Prostate gland (tissue), 2 donors: ENCODE results near the gene NTN1.

Experiments used
- POLR2A ChIP-seq: fragments of 450-650 bp; IDR thresholded peaks from one replicate; pipeline ENCODE4 v1.6.1; 2016; ENCODE audit warnings: antibody characterized with exemption, mild to moderate bottlenecking
- TF ChIP-seq, protein P1 (sequence below), 4 experiments: fragments of 200-600 bp in 2 of 4; fragments of 450-650 bp in 2 of 4; sonication (generic) in 2 of 4; IDR thresholded peaks; 1 replicate in 3 of 4; 2 replicates in 1 of 4; pipeline ENCODE4 v1.5.1; 2016 to 2019; ENCODE audit warnings: antibody characterized with exemption in 4 of 4, mild to moderate bottlenecking in 2 of 4, moderate library complexity in 2 of 4

DNA sequence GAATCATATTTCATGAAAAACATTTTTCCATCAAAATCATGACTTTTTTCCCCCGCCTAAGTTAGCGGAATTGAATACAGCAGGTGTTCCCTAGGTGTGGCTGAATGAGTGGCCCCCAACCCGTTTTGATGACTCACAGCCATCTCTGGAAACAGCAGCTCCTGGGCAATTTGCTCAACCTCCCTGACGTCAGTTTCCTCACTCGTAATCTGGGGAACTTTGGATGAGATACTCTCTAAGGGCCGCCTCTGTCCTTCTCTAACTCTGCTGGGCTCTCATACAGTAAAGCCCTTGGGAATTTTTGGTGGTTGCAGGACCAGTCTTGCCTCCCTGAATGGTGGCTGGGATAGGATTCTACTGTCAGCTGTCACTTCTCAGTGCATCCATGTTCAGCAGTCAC is 11.6 kb upstream of the NTN1 start:
- TF ChIP-seq, protein P1, sequence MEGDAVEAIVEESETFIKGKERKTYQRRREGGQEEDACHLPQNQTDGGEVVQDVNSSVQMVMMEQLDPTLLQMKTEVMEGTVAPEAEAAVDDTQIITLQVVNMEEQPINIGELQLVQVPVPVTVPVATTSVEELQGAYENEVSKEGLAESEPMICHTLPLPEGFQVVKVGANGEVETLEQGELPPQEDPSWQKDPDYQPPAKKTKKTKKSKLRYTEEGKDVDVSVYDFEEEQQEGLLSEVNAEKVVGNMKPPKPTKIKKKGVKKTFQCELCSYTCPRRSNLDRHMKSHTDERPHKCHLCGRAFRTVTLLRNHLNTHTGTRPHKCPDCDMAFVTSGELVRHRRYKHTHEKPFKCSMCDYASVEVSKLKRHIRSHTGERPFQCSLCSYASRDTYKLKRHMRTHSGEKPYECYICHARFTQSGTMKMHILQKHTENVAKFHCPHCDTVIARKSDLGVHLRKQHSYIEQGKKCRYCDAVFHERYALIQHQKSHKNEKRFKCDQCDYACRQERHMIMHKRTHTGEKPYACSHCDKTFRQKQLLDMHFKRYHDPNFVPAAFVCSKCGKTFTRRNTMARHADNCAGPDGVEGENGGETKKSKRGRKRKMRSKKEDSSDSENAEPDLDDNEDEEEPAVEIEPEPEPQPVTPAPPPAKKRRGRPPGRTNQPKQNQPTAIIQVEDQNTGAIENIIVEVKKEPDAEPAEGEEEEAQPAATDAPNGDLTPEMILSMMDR (IDR thresholded peaks at IDR 0.05), result no peak
- TF ChIP-seq POLR2A, result no peak
